Keratinocyte (primary cell): Measurements from ENCODE around the gene SLC35E2B.
"Not testable (repeated sequence)": the region's sequence is repeated elsewhere in the genome, so short reads cannot be mapped to it uniquely, and the experiment has no call there.

Experiments
- CTCF ChIP-seq, 3 experiments: IDR thresholded peaks in 1 of 3; conservative IDR thresholded peaks in 1 of 3; optimal IDR thresholded peaks in 1 of 3; 2 replicates in 2 of 3; 3 replicates in 1 of 3; pipeline versions ENCODE3 to v1.5.1; 2011; ENCODE audit warnings: low read length in 3 of 3, mild to moderate bottlenecking in 3 of 3, moderate library complexity in 2 of 3, control low read depth in 1 of 3, inconsistent platforms in 1 of 3; ENCODE audit not compliant: insufficient read depth in 2 of 3; ENCODE audit errors: extremely low read depth in 1 of 3
- EZH2 ChIP-seq: IDR thresholded peaks from one replicate; pipeline ENCODE4 v1.6.1; 2012; ENCODE audit warnings: inconsistent platforms, mild to moderate bottlenecking, low read length, moderate library complexity

DNA sequence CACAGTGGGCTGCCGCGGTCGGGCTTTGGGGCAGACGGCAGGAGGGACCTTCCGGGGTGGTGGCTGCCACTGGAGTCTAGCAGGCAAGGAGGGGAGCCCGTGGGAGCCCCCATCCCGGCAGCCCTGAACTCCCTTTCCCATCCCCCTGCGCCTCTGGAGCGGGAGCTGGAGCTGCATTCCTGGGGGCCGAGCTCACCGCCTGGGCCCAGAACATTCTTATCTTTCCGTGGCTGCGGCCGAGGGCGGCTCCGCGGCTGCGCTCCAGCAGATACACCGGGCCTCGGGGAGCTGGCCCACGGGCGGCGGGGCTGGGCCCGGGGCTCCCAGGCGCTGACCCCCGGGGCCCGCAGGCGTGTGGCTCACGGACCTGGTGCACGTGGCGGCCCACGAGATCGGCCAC is 8.0 kb upstream of the SLC35E2B start:
- not testable (repeated sequence) for TF ChIP-seq CTCF (optimal IDR thresholded peaks at IDR 0.05 in 1 of 3, IDR thresholded peaks at IDR 0.05 in 1 of 3, conservative IDR thresholded peaks at IDR 0.05 in 1 of 3; ENCODE audit: extremely low read depth in 1 of 3, insufficient read depth in 2 of 3, low read length in 3 of 3); EZH2
